ENCODE results near the gene HOXB6. TPM values are rescaled to one million over a fixed set of nuclear protein-coding genes. Genes with fewer than 3 reads are reported as not detected.

The HOXB6 gene
- total and polyA plus RNA-seq, 12 donors = 1.7 to 23.1 (median 11.8) TPM

DNA sequence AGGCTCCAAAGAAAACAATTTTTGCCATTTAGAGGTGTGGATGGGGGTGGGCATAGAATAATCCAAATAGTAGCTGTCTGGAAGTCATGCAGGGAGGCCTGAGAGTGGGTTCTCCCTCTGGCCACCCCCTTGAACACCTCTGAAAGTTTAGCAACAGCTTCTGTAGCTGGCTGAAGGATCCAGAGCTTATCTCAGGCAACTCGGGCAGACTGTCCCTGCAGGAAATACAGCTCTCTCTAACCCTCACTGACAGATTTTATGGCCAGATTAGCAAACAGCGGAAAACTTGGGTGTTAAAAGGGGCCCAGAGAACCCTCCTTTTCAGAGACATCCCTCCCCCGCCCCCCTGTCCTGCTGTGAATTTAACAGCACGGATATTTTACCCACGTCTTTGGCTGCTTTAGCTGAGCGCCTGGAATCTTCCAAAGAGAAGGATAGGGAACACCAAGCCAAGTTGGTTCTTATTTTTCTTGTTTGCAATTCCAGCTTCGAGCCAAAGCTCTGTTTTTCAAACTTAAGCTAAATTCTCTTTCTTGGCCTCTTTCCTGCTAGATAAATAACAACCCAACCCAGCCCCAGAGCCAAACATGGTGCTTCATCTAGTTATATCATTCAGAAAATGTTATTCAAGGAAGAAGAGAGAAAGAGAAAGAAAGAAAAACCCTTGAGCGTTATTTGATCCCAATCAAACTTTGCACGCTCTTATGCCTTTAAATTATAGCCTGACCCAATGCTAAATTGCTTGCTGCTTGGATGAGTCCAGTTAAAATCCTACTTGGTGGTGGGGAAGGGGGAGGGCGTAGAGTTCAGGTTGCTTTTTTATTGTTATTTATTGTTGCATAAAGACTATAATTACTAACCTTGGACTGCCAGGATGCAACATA, 57.6 kb downstream of the HOXB6 start:
- 31 to 52% (median 35%) methylated on average over 9 to 10 of the region's 10 CpGs for WGBS, 4 donors
- Histone ChIP-seq H3K9me3 (replicated peaks in 1 of 3) (no peaks in the 10 kb centered on the region), H3K4me3 (peak overlapping the region in 2 of 4 donors; percentile 1 to 21), H3K27ac (peak overlapping the region in 4 of 5 donors; percentile 46 to 97 (median 66)), H3K36me3 (replicated peaks in 1 of 2) (peaks cover 0 to 14% of the 10 kb centered on the region in 2 donors), H3K27me3 (no peaks in the 10 kb centered on the region), H3K4me1 (replicated peaks in 1 of 2) (peaks cover 16 to 35% of the 10 kb centered on the region in 2 donors)
- DNase-seq = peak in 1 of 7 donors; percentile 26
- intact Hi-C loops (cut with DNase I) = no loop called here
- TF ChIP-seq, protein P1, sequence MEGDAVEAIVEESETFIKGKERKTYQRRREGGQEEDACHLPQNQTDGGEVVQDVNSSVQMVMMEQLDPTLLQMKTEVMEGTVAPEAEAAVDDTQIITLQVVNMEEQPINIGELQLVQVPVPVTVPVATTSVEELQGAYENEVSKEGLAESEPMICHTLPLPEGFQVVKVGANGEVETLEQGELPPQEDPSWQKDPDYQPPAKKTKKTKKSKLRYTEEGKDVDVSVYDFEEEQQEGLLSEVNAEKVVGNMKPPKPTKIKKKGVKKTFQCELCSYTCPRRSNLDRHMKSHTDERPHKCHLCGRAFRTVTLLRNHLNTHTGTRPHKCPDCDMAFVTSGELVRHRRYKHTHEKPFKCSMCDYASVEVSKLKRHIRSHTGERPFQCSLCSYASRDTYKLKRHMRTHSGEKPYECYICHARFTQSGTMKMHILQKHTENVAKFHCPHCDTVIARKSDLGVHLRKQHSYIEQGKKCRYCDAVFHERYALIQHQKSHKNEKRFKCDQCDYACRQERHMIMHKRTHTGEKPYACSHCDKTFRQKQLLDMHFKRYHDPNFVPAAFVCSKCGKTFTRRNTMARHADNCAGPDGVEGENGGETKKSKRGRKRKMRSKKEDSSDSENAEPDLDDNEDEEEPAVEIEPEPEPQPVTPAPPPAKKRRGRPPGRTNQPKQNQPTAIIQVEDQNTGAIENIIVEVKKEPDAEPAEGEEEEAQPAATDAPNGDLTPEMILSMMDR (IDR thresholded peaks at IDR 0.05) = no peak
- TF ChIP-seq POLR2A (IDR thresholded peaks at IDR 0.05) = no peak

DNA sequence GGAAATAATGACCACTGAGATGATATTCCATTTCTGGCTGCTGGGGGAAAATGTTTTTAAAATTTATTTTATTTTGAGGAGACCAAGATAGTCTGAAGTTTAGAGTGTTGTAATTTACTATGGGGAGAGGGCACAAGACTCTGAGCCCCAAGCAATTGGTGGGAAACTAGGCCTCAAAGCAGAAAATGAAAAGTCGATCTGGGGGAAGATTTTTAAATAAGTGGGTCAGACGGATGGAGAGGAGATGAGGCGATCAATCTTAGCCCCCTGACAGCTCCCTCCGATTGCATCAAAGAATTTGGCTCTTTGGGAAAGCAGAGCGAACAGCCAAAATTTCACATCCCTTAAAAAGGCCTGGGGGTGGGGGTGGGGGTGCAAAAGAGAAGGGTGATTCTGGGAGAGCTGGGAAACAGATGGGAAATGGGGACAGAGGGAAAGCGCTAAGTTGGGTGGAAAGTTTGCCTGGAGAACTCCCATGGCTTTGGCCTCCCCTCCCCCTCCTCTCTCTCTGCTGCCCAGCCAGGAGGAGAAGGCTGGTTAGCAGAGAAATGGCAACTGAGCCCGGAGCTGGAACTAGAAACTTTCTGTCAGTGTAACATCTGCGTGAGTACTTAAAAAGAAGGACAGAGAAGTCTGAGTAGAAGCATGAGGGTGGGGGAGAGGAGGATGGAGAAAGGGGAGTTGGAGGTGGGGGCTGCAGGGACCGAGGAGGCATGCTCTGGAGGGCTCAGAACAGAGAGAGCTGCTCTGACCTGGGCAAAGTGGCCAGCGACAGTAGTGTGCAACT, 58.5 kb downstream of the HOXB6 start:
- Histone ChIP-seq H3K27me3 (no peaks in the 10 kb centered on the region), H3K27ac (peak overlapping the region in 3 of 5 donors; percentile 46 to 97 (median 79)), H3K36me3 (replicated peaks in 1 of 2) (peaks cover 0 to 14% of the 10 kb centered on the region in 2 donors), H3K4me3 (peak overlapping the region in 1 of 4 donors; percentile 21), H3K4me1 (replicated peaks in 1 of 2) (peaks cover 20 to 35% of the 10 kb centered on the region in 2 donors), H3K9me3 (replicated peaks in 1 of 3) (no peaks in the 10 kb centered on the region)
- TF ChIP-seq POLR2A (IDR thresholded peaks at IDR 0.05) = no peak
- TF ChIP-seq, protein P1 (IDR thresholded peaks at IDR 0.05) = no peak
- peak in 2 of 7 donors; percentile 37 to 46 for DNase-seq
- intact Hi-C loops (cut with DNase I) = no loop called here
- WGBS, 4 donors = 41 to 63% (median 54%) methylated on average over 10 of the region's 10 CpGs

MicroRNAs within 50 kb of the gene (microRNA counts, 767-probe panel; counts per million panel counts)
- microRNA hsa-miR-10a-5p = 5,281 to 5,810 counts per million in 2 donors

Small RNAs within 50 kb of the gene (microRNA-seq; reads per million reads assigned to microRNA genes)
- 0 to 0.89 (median 0) reads per million in 3 donors for gene MIR196A1

Small RNAs within 50 kb of the gene (small RNA-seq; reads per million reads assigned to genes)
- gene MIR196A1 = 0 to 0.17 reads per million in 2 donors

Other genes with a start within 250 kb of the HOXB6 start
- gene SKAP1, start 174.8 kb downstream of the HOXB6 start, total RNA-seq = 10 to 100 TPM in 3 of 9 donors, 1 to 10 TPM in 6; 3.2 to 24.0 (median 9.8) TPM
- gene SKAP1, start 174.8 kb downstream of the HOXB6 start, polyA plus RNA-seq = 100 to 1,000 TPM in 1 of 3 donors, 10 to 100 TPM in 2; 28.1 to 117 (median 52.8) TPM
- gene HOXB1, start 74.0 kb downstream of the HOXB6 start, total RNA-seq = not detected
- gene HOXB1, start 74.0 kb downstream of the HOXB6 start, polyA plus RNA-seq = not detected
- gene HOXB2, start 59.9 kb downstream of the HOXB6 start, total RNA-seq = 10 to 100 TPM in 8 of 9 donors, 1 to 10 TPM in 1; 6.3 to 61.1 (median 27.8) TPM
- gene HOXB2, start 59.9 kb downstream of the HOXB6 start, polyA plus RNA-seq = 10 to 100 TPM; 17.9 to 73.6 (median 24.2) TPM
- 1 to 10 TPM; 1.7 to 9.8 (median 2.9) TPM for gene HOXB4, start 26.6 kb downstream of the HOXB6 start, total RNA-seq
- 1 to 10 TPM; 3.1 to 4.7 (median 4.5) TPM for gene HOXB4, start 26.6 kb downstream of the HOXB6 start, polyA plus RNA-seq
- 10 to 100 TPM in 4 of 9 donors, 1 to 10 TPM in 5; 2.3 to 18.8 (median 6.9) TPM for gene HOXB3, start 14.7 kb downstream of the HOXB6 start, total RNA-seq
- gene HOXB3, start 14.7 kb downstream of the HOXB6 start, polyA plus RNA-seq = 10 to 100 TPM in 2 of 3 donors, 1 to 10 TPM in 1; 3.3 to 28.8 (median 11.4) TPM
- gene HOXB5, start 11.2 kb downstream of the HOXB6 start, total RNA-seq = 1 to 10 TPM in 6 of 9 donors, under 1 TPM in 3; 0.12 to 4.8 (median 2.1) TPM
- gene HOXB5, start 11.2 kb downstream of the HOXB6 start, polyA plus RNA-seq = 10 to 100 TPM in 1 of 3 donors, 1 to 10 TPM in 2; 4.2 to 10.5 (median 5.6) TPM
- 10 to 100 TPM in 5 of 9 donors, 1 to 10 TPM in 4; 6.2 to 16.7 (median 10.6) TPM for gene HOXB7, start 6.0 kb upstream of the HOXB6 start, total RNA-seq
- 10 to 100 TPM; 20.3 to 27.0 (median 24.4) TPM for gene HOXB7, start 6.0 kb upstream of the HOXB6 start, polyA plus RNA-seq
- 10 to 100 TPM in 1 of 9 donors, 1 to 10 TPM in 7, under 1 TPM in 1; 0.72 to 12.2 (median 6.2) TPM for gene HOXB8, start 10.3 kb upstream of the HOXB6 start, total RNA-seq
- gene HOXB8, start 10.3 kb upstream of the HOXB6 start, polyA plus RNA-seq = 10 to 100 TPM in 1 of 3 donors, 1 to 10 TPM in 2; 4.2 to 13.3 (median 5.6) TPM
- 1 to 10 TPM in 3 of 9 donors, under 1 TPM in 4, not detected in 2; 0.11 to 2.7 (median 0.42) TPM for gene HOXB9, start 21.4 kb upstream of the HOXB6 start, total RNA-seq
- 1 to 10 TPM in 1 of 3 donors, under 1 TPM in 2; 0.64 to 1.0 (median 0.72) TPM for gene HOXB9, start 21.4 kb upstream of the HOXB6 start, polyA plus RNA-seq
- not detected for gene PRAC1, start 117.5 kb upstream of the HOXB6 start, total RNA-seq
- gene PRAC1, start 117.5 kb upstream of the HOXB6 start, polyA plus RNA-seq = 1 to 10 TPM in 1 of 3 donors, not detected in 2; 2.7 TPM
- not detected for gene PRAC2, start 118.2 kb upstream of the HOXB6 start, total RNA-seq
- not detected for gene PRAC2, start 118.2 kb upstream of the HOXB6 start, polyA plus RNA-seq
- under 1 TPM in 2 of 9 donors, not detected in 7; 0.07 to 0.11 TPM for gene HOXB13, start 123.8 kb upstream of the HOXB6 start, total RNA-seq
- gene HOXB13, start 123.8 kb upstream of the HOXB6 start, polyA plus RNA-seq = not detected
- under 1 TPM in 5 of 9 donors, not detected in 4; under 0.01 to 0.55 (median 0.40) TPM for gene TTLL6, start 212.2 kb upstream of the HOXB6 start, total RNA-seq
- gene TTLL6, start 212.2 kb upstream of the HOXB6 start, polyA plus RNA-seq = 1 to 10 TPM in 1 of 3 donors, under 1 TPM in 2; 0.29 to 2.0 (median 0.51) TPM
- gene CALCOCO2, start 226.0 kb upstream of the HOXB6 start, total RNA-seq = 100 to 1,000 TPM in 7 of 9 donors, 10 to 100 TPM in 2; 37.7 to 163 (median 138) TPM
- 100 to 1,000 TPM in 1 of 3 donors, 10 to 100 TPM in 2; 44.5 to 199 (median 61.9) TPM for gene CALCOCO2, start 226.0 kb upstream of the HOXB6 start, polyA plus RNA-seq

All from adrenal gland (tissue), 12 donors.